ENCODE data around the gene GPAT3. TPM values are rescaled to one million over a fixed set of nuclear protein-coding genes. Genes with fewer than 3 reads are reported as not detected.

The GPAT3 gene
- total and polyA plus RNA-seq, 2 of the 8 experiments (the other 6 are each of a cell fraction or from before 2014, with no cell fraction given) = 0.23 to 2.0 TPM

DNA sequence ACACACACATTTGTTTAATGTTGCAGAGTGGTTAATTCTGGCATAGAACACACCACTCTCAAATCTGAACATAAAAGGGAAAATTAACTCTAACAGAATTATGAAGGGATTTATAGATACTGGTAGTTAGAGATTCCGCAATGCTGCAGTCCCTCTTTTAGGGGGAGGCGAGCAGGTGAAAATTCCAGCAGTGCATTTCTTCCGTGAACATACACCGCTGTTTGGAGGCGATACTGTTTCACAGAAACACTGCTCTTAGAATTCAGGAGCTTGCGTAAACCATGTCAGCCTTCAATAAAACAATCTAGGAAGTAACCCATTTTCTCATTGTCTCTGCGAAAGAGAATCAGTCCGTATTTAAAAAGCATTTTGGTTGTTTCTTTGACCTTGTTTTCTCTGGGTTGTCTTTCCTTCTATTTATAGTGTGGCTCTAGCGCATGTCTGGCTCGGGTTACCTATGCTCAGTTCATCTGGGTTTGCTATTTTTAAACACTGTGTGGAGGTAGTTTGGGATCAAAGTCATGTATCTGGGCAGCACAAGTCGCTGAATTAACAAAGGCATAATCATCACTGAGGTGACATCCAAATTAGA, 90.4 kb downstream of the GPAT3 start (continued):
- TF ChIP-seq, protein P1, sequence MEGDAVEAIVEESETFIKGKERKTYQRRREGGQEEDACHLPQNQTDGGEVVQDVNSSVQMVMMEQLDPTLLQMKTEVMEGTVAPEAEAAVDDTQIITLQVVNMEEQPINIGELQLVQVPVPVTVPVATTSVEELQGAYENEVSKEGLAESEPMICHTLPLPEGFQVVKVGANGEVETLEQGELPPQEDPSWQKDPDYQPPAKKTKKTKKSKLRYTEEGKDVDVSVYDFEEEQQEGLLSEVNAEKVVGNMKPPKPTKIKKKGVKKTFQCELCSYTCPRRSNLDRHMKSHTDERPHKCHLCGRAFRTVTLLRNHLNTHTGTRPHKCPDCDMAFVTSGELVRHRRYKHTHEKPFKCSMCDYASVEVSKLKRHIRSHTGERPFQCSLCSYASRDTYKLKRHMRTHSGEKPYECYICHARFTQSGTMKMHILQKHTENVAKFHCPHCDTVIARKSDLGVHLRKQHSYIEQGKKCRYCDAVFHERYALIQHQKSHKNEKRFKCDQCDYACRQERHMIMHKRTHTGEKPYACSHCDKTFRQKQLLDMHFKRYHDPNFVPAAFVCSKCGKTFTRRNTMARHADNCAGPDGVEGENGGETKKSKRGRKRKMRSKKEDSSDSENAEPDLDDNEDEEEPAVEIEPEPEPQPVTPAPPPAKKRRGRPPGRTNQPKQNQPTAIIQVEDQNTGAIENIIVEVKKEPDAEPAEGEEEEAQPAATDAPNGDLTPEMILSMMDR (IDR thresholded peaks at IDR 0.05; ENCODE audit: control extremely low read depth in 1 of 3, insufficient read depth in 1 of 3, low read depth in 1 of 3, low read length in 3 of 3) = no peak
- TF ChIP-seq, protein P2, sequence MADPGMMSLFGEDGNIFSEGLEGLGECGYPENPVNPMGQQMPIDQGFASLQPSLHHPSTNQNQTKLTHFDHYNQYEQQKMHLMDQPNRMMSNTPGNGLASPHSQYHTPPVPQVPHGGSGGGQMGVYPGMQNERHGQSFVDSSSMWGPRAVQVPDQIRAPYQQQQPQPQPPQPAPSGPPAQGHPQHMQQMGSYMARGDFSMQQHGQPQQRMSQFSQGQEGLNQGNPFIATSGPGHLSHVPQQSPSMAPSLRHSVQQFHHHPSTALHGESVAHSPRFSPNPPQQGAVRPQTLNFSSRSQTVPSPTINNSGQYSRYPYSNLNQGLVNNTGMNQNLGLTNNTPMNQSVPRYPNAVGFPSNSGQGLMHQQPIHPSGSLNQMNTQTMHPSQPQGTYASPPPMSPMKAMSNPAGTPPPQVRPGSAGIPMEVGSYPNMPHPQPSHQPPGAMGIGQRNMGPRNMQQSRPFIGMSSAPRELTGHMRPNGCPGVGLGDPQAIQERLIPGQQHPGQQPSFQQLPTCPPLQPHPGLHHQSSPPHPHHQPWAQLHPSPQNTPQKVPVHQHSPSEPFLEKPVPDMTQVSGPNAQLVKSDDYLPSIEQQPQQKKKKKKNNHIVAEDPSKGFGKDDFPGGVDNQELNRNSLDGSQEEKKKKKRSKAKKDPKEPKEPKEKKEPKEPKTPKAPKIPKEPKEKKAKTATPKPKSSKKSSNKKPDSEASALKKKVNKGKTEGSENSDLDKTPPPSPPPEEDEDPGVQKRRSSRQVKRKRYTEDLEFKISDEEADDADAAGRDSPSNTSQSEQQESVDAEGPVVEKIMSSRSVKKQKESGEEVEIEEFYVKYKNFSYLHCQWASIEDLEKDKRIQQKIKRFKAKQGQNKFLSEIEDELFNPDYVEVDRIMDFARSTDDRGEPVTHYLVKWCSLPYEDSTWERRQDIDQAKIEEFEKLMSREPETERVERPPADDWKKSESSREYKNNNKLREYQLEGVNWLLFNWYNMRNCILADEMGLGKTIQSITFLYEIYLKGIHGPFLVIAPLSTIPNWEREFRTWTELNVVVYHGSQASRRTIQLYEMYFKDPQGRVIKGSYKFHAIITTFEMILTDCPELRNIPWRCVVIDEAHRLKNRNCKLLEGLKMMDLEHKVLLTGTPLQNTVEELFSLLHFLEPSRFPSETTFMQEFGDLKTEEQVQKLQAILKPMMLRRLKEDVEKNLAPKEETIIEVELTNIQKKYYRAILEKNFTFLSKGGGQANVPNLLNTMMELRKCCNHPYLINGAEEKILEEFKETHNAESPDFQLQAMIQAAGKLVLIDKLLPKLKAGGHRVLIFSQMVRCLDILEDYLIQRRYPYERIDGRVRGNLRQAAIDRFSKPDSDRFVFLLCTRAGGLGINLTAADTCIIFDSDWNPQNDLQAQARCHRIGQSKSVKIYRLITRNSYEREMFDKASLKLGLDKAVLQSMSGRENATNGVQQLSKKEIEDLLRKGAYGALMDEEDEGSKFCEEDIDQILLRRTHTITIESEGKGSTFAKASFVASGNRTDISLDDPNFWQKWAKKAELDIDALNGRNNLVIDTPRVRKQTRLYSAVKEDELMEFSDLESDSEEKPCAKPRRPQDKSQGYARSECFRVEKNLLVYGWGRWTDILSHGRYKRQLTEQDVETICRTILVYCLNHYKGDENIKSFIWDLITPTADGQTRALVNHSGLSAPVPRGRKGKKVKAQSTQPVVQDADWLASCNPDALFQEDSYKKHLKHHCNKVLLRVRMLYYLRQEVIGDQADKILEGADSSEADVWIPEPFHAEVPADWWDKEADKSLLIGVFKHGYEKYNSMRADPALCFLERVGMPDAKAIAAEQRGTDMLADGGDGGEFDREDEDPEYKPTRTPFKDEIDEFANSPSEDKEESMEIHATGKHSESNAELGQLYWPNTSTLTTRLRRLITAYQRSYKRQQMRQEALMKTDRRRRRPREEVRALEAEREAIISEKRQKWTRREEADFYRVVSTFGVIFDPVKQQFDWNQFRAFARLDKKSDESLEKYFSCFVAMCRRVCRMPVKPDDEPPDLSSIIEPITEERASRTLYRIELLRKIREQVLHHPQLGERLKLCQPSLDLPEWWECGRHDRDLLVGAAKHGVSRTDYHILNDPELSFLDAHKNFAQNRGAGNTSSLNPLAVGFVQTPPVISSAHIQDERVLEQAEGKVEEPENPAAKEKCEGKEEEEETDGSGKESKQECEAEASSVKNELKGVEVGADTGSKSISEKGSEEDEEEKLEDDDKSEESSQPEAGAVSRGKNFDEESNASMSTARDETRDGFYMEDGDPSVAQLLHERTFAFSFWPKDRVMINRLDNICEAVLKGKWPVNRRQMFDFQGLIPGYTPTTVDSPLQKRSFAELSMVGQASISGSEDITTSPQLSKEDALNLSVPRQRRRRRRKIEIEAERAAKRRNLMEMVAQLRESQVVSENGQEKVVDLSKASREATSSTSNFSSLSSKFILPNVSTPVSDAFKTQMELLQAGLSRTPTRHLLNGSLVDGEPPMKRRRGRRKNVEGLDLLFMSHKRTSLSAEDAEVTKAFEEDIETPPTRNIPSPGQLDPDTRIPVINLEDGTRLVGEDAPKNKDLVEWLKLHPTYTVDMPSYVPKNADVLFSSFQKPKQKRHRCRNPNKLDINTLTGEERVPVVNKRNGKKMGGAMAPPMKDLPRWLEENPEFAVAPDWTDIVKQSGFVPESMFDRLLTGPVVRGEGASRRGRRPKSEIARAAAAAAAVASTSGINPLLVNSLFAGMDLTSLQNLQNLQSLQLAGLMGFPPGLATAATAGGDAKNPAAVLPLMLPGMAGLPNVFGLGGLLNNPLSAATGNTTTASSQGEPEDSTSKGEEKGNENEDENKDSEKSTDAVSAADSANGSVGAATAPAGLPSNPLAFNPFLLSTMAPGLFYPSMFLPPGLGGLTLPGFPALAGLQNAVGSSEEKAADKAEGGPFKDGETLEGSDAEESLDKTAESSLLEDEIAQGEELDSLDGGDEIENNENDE (IDR thresholded peaks at IDR 0.05; ENCODE audit: insufficient replicate concordance, low read length) = no peak
- TF ChIP-seq KDM4A (IDR thresholded peaks at IDR 0.05; ENCODE audit: low read depth, low read length, severe bottlenecking) (no peak), POLR2A (IDR thresholded peaks at IDR 0.05; ENCODE audit: control extremely low read depth in 1 of 2, low read depth in 2 of 2, low read length in 2 of 2) (no peak)

All from H1 (cell line).